SH-SY5Y (cell line): ENCODE measurements around the gene RAI1.

Source experiments
- GATA2 ChIP-seq: IDR thresholded peaks from 2 replicates; pipeline ENCODE4 v1.6.1; 2011; ENCODE audit warnings: mild to moderate bottlenecking, low read depth, low read length
- GATA3 ChIP-seq: IDR thresholded peaks from 2 replicates; pipeline ENCODE4 v1.6.1; 2011; ENCODE audit warnings: low read depth, mild to moderate bottlenecking, low read length, moderate library complexity

DNA sequence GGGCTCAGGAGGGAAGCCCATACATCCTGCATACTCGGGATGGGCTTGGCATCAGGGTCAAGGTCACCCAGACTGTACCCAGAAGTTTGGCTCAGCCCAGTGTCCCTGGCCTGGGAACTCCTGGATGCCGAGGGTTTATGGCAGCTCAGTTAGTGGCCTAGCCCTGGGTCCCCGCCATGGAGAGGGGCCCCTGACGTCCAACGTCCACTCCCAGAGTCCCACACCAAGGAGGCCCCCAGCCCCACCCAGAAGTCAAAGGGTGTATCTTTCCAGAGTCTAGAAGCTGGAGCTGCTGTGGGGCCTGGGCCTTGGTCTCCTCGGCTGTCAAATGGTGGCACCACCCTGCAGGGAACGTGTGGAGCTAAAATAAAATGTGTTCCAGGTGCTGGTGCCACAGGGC, 79.1 kb downstream of the RAI1 start:
- no peak for TF ChIP-seq GATA3
- no peak for TF ChIP-seq GATA2
